K562 (cell line): ENCODE results near the gene MSS51. TPM values are rescaled to one million over a fixed set of nuclear protein-coding genes. Genes with fewer than 3 reads are reported as not detected.

Experiments
- BRF1 ChIP-seq: IDR thresholded peaks from 3 replicates; pipeline ENCODE4 v1.6.1; 2011; ENCODE audit warnings: borderline replicate concordance, mild to moderate bottlenecking; ENCODE audit not compliant: insufficient read length; ENCODE audit errors: extremely low read depth
- CBX8 ChIP-seq: fragments of 200-600 bp; sonication (generic); IDR thresholded peaks from 2 replicates; pipeline ENCODE4 v1.6.1; 2012; ENCODE audit warnings: borderline replicate concordance, mixed run types, low read depth, mild to moderate bottlenecking, moderate library complexity, mixed read lengths, low read length, control low read depth, inconsistent platforms; ENCODE audit not compliant: poor library complexity, severe bottlenecking; ENCODE audit errors: extremely low read depth
- DACH1 ChIP-seq: fragments of 450-650 bp; IDR thresholded peaks from 2 replicates; pipeline ENCODE4 v1.6.1; 2018; ENCODE audit not compliant: partially characterized antibody
- HNRNPL ChIP-seq: fragments of 200-400 bp; formaldehyde crosslinking; IDR thresholded peaks from 2 replicates; pipeline ENCODE4 v1.6.1; 2017; ENCODE audit warnings: low read depth, mild to moderate bottlenecking, low read length
- KLF13 ChIP-seq: fragments of 450-650 bp; IDR thresholded peaks from 2 replicates; pipeline ENCODE4 v1.6.1; 2016; ENCODE audit warnings: missing genetic modification characterization, low read depth, mild to moderate bottlenecking, missing compliant biosample characterization, moderate library complexity, borderline replicate concordance
- MTA2 ChIP-seq: fragments of 450-650 bp; IDR thresholded peaks from 2 replicates; pipeline ENCODE4 v1.6.1; 2016; ENCODE audit warnings: low read depth
- MTF1 ChIP-seq: fragments of 250-450 bp; sonication (Bioruptor Pico); IDR thresholded peaks from 2 replicates; pipeline ENCODE4 v1.9.0; 2021; ENCODE audit warnings: moderate library complexity, mild to moderate bottlenecking, inconsistent platforms, borderline replicate concordance
- NCOA1 ChIP-seq: fragments of 450-650 bp; IDR thresholded peaks from 2 replicates; pipeline ENCODE4 v1.6.1; 2016; ENCODE audit warnings: low read depth
- NR2F6 ChIP-seq: fragments of 450-650 bp; formaldehyde crosslinking; IDR thresholded peaks from 2 replicates; pipeline ENCODE4 v1.4.0; 2020; ENCODE audit warnings: mild to moderate bottlenecking
- NRF1 ChIP-seq, 2 experiments: fragments of 450-650 bp; IDR thresholded peaks in 1 of 2; conservative IDR thresholded peaks in 1 of 2; 2 replicates each; pipeline ENCODE4 v1.6.1; 2014; ENCODE audit warnings: mild to moderate bottlenecking in 2 of 2
- PCBP2 ChIP-seq: fragments of 200-400 bp; formaldehyde crosslinking; IDR thresholded peaks from 2 replicates; pipeline ENCODE4 v1.6.1; 2018; ENCODE audit warnings: low read length, low read depth, mild to moderate bottlenecking, moderate library complexity; ENCODE audit not compliant: poor library complexity, severe bottlenecking
- RBBP5 ChIP-seq: fragments of 200-600 bp; sonication (generic); IDR thresholded peaks from 2 replicates; pipeline ENCODE4 v1.6.1; 2012; ENCODE audit warnings: borderline replicate concordance, mild to moderate bottlenecking, low read length, control low read depth, inconsistent platforms; ENCODE audit not compliant: insufficient read depth, poor library complexity, severe bottlenecking
- SRF ChIP-seq, 2 experiments: fragments of 250-450, 450-650 bp in 1 of 2; sonication (Bioruptor Pico) in 1 of 2; sonication (generic) in 1 of 2; formaldehyde crosslinking; IDR thresholded peaks; 2 replicates each; pipeline versions ENCODE4 v1.5.0 to v1.5.1; 2020 to 2022; ENCODE audit warnings: mild to moderate bottlenecking in 1 of 2, missing genetic modification reagents in 1 of 2
- TAF15 ChIP-seq: fragments of 200-400 bp; formaldehyde crosslinking; IDR thresholded peaks from 2 replicates; pipeline ENCODE4 v1.6.1; 2017; ENCODE audit warnings: mild to moderate bottlenecking, low read depth, low read length, moderate library complexity
- ZNF140 ChIP-seq: fragments of 250-450 bp; sonication (Bioruptor Pico); IDR thresholded peaks from 2 replicates; pipeline ENCODE4 v1.8.0; 2021; ENCODE audit warnings: moderate library complexity, mild to moderate bottlenecking, inconsistent platforms
- ZNF316 ChIP-seq: fragments of 450-650 bp; IDR thresholded peaks from 2 replicates; pipeline ENCODE4 v1.6.1; 2016
- ZNF644 ChIP-seq: fragments of 200-800 bp; sonication (Bioruptor generic); IDR thresholded peaks from 2 replicates; pipeline ENCODE4 v1.6.1; 2016; ENCODE audit warnings: low read depth, missing genetic modification characterization, missing compliant biosample characterization
- ZNF766 ChIP-seq: fragments of 200-800 bp; sonication (Bioruptor generic); conservative IDR thresholded peaks from 2 replicates; pipeline ENCODE4 v1.6.1; 2016; ENCODE audit warnings: missing genetic modification characterization, missing compliant biosample characterization
- polyA plus RNA-seq, 8 experiments: library from polyadenylated mRNA; depleted of rRNA in 4 of 8; stranded (reverse) in 5 of 8; unstranded in 3 of 8; fragments of >200 nt; fragmentation: Nextera tagmentation in 2 of 8; fragmentation: Illumina TruSeq in 1 of 8; extraction: Ambion mirVana in 2 of 8; extraction: Trizol in 1 of 8; gene quantifications; 2 replicates each; pipeline versions ENCODE4 v1.2.1 to v1.2.3, GENCODE V29; 2011 to 2014; ENCODE audit warnings: inconsistent platforms in 1 of 8, missing spikeins in 1 of 8
- total RNA-seq, 7 experiments: library from RNA; depleted of rRNA in 6 of 7; stranded (reverse); fragments of >200 nt in 6 of 7; fragmentation: Illumina TruSeq in 2 of 7; extraction: Trizol in 2 of 7; gene quantifications; 2 replicates each; pipeline versions ENCODE4 v1.2.1 to v1.2.3, GENCODE V29; 2011 to 2021; ENCODE audit warnings: low replicate concordance in 1 of 7
- TF ChIP-seq, protein P1 (sequence below): fragments of 250-450 bp; sonication (Bioruptor Pico); IDR thresholded peaks from 2 replicates; pipeline ENCODE4 v1.8.0; 2022; ENCODE audit warnings: moderate library complexity, mild to moderate bottlenecking, inconsistent platforms
- TF ChIP-seq, protein P2 (sequence below), 2 experiments: fragments of 450-650 bp; IDR thresholded peaks; 2 replicates each; pipeline ENCODE4 v1.6.1; 2018; ENCODE audit warnings: mild to moderate bottlenecking in 2 of 2, low read depth in 1 of 2; ENCODE audit not compliant: partially characterized antibody in 2 of 2

Gene MSS51
- total and polyA plus RNA-seq, 9 of the 15 experiments (the other 6 are each of a cell fraction or from before 2014, with no cell fraction given), result 0.28 to 1.8 (median 1.2) TPM

DNA sequence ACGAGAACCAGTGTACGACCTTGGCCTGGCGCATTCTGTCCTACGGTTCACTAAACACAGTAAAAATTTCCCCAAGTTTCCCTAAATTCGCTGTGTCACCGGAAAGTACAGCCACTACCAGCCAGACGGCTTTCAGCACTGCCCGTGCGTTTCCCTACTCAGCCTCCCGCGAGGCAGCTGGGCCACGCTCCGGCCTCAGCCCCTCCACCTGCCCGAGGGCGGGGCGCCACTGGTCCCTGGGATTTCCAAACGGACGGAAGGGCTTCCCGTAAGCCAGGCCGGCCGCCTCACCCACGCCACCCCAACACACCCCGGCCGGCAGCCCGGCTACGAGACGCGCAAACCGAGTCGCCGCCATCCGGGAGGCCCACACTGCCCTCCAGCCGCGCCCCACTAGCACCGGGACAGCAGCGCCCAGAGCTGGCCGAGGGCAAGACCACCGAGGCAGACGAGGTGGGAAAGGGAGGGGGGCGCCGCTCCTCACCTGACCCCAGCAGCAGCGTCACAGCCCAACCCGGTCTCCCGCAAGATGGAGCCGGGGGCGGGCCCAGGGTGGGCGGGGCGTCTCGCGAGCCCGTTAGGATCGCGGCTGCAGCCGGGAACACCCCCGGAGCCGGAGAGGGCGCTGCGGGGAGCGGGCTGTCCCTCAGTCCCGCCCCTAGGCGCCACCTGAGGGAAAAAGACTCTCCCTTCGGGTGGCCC lies 19.7 kb downstream of the MSS51 start, which contains the start of gene ANXA7 (continued):
- TF ChIP-seq ZNF140, result no peak
- TF ChIP-seq MTA2, result no peak
- TF ChIP-seq CBX8, result no peak
- no peak for TF ChIP-seq ZNF644 (tag)
- TF ChIP-seq NCOA1, result peak; percentile 36; the same call in 1 of the 2 replicates
- TF ChIP-seq, protein P1, sequence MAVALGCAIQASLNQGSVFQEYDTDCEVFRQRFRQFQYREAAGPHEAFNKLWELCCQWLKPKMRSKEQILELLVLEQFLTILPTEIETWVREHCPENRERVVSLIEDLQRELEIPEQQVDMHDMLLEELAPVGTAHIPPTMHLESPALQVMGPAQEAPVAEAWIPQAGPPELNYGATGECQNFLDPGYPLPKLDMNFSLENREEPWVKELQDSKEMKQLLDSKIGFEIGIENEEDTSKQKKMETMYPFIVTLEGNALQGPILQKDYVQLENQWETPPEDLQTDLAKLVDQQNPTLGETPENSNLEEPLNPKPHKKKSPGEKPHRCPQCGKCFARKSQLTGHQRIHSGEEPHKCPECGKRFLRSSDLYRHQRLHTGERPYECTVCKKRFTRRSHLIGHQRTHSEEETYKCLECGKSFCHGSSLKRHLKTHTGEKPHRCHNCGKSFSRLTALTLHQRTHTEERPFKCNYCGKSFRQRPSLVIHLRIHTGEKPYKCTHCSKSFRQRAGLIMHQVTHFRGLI, result no peak
- peak; percentile 69; the same call in 1 of the 2 replicates for TF ChIP-seq KLF13 (tag)
- no peak for TF ChIP-seq ZNF766 (CRISPR knock-in tag)
- TF ChIP-seq RBBP5, result peak; percentile 91
- TF ChIP-seq BRF1, result no peak
- peak in 1 of 2 experiments; percentile 58; a peak in 2 of 4 replicates for TF ChIP-seq SRF (CRISPR knock-in tag; IDR thresholded peaks at IDR 0.05)
- no peak for TF ChIP-seq MTF1 (CRISPR knock-in tag)
- TF ChIP-seq HNRNPL, result no peak
- TF ChIP-seq TAF15, result no peak
- peak; percentile 97 for TF ChIP-seq ZNF316
- TF ChIP-seq DACH1, result no peak
- no peak for TF ChIP-seq PCBP2
- TF ChIP-seq, protein P2, sequence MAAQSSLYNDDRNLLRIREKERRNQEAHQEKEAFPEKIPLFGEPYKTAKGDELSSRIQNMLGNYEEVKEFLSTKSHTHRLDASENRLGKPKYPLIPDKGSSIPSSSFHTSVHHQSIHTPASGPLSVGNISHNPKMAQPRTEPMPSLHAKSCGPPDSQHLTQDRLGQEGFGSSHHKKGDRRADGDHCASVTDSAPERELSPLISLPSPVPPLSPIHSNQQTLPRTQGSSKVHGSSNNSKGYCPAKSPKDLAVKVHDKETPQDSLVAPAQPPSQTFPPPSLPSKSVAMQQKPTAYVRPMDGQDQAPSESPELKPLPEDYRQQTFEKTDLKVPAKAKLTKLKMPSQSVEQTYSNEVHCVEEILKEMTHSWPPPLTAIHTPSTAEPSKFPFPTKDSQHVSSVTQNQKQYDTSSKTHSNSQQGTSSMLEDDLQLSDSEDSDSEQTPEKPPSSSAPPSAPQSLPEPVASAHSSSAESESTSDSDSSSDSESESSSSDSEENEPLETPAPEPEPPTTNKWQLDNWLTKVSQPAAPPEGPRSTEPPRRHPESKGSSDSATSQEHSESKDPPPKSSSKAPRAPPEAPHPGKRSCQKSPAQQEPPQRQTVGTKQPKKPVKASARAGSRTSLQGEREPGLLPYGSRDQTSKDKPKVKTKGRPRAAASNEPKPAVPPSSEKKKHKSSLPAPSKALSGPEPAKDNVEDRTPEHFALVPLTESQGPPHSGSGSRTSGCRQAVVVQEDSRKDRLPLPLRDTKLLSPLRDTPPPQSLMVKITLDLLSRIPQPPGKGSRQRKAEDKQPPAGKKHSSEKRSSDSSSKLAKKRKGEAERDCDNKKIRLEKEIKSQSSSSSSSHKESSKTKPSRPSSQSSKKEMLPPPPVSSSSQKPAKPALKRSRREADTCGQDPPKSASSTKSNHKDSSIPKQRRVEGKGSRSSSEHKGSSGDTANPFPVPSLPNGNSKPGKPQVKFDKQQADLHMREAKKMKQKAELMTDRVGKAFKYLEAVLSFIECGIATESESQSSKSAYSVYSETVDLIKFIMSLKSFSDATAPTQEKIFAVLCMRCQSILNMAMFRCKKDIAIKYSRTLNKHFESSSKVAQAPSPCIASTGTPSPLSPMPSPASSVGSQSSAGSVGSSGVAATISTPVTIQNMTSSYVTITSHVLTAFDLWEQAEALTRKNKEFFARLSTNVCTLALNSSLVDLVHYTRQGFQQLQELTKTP (IDR thresholded peaks at IDR 0.05; ENCODE audit: low read depth in 1 of 2, partially characterized antibody in 2 of 2), result peak in 1 of 2 experiments; percentile 42
- no peak for TF ChIP-seq NR2F6
- peak; percentile 61 to 70 for TF ChIP-seq NRF1 (conservative IDR thresholded peaks at IDR 0.05 in 1 of 2, IDR thresholded peaks at IDR 0.05 in 1 of 2)
